ENCODE data around the gene ZNF610.
"Not testable (repeated sequence)": the region's sequence is repeated elsewhere in the genome, so short reads cannot be mapped to it uniquely, and the experiment has no call there.

The ZNF610 gene

DNA sequence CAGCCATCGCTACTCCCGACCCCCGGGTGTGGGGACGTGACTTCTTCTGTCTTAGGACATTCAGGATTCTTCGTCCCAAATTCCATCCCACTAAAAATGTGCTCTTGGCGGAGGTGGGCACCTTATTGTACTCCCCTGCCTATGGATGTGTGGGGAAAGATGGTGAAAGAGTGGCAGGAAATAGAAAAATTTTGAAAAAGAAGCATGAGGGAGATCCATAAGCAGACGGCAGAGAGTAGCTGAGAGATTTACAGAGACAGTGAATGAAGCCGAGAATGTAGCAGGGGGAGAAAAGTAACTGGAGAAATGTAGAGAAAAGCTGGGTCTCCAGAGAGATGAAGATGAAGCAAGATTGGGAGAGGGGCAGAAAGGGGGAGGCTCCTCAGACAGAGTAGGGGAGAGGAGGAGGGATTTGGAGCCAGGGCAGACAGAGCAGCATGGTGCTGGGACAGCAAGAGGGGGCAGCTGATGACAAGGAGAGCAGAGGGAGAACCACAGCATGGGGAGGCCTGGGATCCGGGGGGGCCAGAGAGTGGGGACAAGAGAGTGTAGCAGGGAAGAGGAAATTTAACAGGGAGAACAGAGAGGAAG is 843 bp downstream of the ZNF610 start:
- Histone ChIP-seq H3K27me3 (replicated peaks; ENCODE audit: control insufficient read depth, insufficient read depth, low read length) (no peaks in the 10 kb centered on the region), H3K4me1 (ENCODE audit: control insufficient read depth, insufficient read depth, low read length) (peaks cover 5% of the 10 kb centered on the region), H3K4me3 (ENCODE audit: low read length) (peak overlapping the region; percentile 98), H3K9ac (ENCODE audit: low read length) (peak overlapping the region; percentile 96), H3K36me3 (ENCODE audit: control insufficient read depth, insufficient read depth, low read length, severe bottlenecking) (no peaks in the 10 kb centered on the region), H3K9me3 (ENCODE audit: control insufficient read depth, low read length) (peaks cover 24% of the 10 kb centered on the region)
- DNase-seq (ENCODE audit: low read depth), result peak; percentile 48

DNA sequence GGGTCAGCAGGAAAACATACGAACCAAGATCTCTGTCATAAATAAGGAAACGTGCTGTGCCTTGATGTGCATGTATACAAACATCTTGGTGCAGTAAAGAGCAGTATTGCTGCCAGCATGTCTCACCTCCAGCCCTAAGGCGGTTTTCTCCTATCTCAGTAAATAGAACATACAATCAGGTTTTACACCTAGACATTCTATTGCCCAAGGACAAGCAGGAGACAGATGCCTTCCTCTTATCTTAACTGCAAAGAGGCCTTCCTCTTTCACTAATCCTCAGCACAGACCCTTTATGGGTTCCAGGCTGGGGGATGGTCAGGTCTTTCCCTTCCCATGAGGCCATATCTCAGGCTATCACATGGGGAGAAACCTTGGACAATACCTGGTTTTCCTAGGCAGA is 3.0 kb downstream of the ZNF610 start:
- H3K36me3 ChIP-seq (ENCODE audit: control insufficient read depth, insufficient read depth, low read length, severe bottlenecking); H3K27me3 ChIP-seq (replicated peaks; ENCODE audit: control insufficient read depth, insufficient read depth, low read length); H3K9ac ChIP-seq (ENCODE audit: low read length); H3K9me3 ChIP-seq (ENCODE audit: control insufficient read depth, low read length); DNase-seq (ENCODE audit: low read depth); H3K4me1 ChIP-seq (ENCODE audit: control insufficient read depth, insufficient read depth, low read length); H3K4me3 ChIP-seq (ENCODE audit: low read length): not testable (repeated sequence)

- no peak overlapping the region for H3K4me3 ChIP-seq (ENCODE audit: low read length)
- H3K4me1 ChIP-seq (ENCODE audit: control insufficient read depth, insufficient read depth, low read length), result no peaks in the 10 kb centered on the region
- peak; percentile 50 for DNase-seq (ENCODE audit: low read depth)
- peaks cover 6% of the 10 kb centered on the region for H3K9me3 ChIP-seq (ENCODE audit: control insufficient read depth, low read length)
- H3K27me3 ChIP-seq (replicated peaks; ENCODE audit: control insufficient read depth, insufficient read depth, low read length), result no peaks in the 10 kb centered on the region
- H3K36me3 ChIP-seq (ENCODE audit: control insufficient read depth, insufficient read depth, low read length, severe bottlenecking), result peaks cover 12% of the 10 kb centered on the region
- H3K9ac ChIP-seq (ENCODE audit: low read length), result no peak overlapping the region
These were observed 7.5 kb downstream of the ZNF610 start for GRCh38 chr19:52343548-52343947.

DNA sequence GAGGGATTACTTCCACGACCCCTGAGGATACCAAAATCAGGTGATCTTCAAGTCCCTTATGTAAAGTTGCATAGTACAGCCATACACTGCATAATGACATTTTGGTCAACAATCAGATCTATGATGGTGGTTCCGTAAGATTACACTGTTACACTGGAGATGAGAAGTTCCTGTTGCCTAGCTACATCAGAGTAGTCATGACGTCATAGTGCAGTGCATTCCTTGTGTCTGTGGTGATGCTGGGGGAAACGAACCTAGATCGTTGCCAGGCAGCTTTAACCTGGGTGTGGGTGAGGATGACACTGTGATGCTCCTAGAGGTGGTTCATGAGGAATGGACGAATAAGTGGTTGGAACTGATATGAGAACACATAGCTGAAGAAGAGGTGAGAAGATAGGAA is 9.1 kb downstream of the ZNF610 start:
- DNase-seq (ENCODE audit: low read depth), result no peak
- no peaks in the 10 kb centered on the region for H3K4me1 ChIP-seq (ENCODE audit: control insufficient read depth, insufficient read depth, low read length)

DNA sequence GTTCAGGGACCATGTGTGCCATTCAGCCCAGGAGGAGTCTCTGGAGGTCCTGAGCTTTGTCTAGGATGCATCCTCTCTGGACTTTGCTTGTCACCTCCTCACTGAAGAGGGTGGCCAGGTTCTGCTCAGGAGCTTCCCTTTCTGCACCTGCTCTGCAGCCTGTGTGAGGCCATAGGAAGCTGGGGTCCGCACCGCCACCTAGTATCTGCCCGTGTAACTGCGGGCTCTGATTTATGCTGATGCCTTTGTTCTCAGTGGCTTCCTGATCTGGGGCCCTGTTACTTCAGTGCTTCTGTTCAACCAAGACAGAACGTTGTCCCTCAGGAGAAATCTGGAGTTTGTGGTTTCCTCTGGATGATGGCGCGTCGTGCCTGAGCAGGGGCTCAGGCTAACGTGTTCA is 15.5 kb downstream of the ZNF610 start:
- H3K4me1 ChIP-seq (ENCODE audit: control insufficient read depth, insufficient read depth, low read length), result no peaks in the 10 kb centered on the region
- peaks cover 20% of the 10 kb centered on the region for H3K9me3 ChIP-seq (ENCODE audit: control insufficient read depth, low read length)
- H3K27me3 ChIP-seq (replicated peaks; ENCODE audit: control insufficient read depth, insufficient read depth, low read length), result no peaks in the 10 kb centered on the region
- H3K9ac ChIP-seq (ENCODE audit: low read length), result no peak overlapping the region
- no peak for DNase-seq (ENCODE audit: low read depth)
- H3K36me3 ChIP-seq (ENCODE audit: control insufficient read depth, insufficient read depth, low read length, severe bottlenecking), result peaks cover 46% of the 10 kb centered on the region
- H3K4me3 ChIP-seq (ENCODE audit: low read length), result no peak overlapping the region

More for the DNA sequence above, 9.1 kb downstream of the ZNF610 start:
- H3K9ac ChIP-seq (ENCODE audit: low read length), result no peak overlapping the region
- H3K27me3 ChIP-seq (replicated peaks; ENCODE audit: control insufficient read depth, insufficient read depth, low read length), result no peaks in the 10 kb centered on the region
- H3K4me3 ChIP-seq (ENCODE audit: low read length), result no peak overlapping the region
- H3K9me3 ChIP-seq (ENCODE audit: control insufficient read depth, low read length), result peaks cover 6% of the 10 kb centered on the region
- H3K36me3 ChIP-seq (ENCODE audit: control insufficient read depth, insufficient read depth, low read length, severe bottlenecking), result peaks cover 23% of the 10 kb centered on the region

DNA sequence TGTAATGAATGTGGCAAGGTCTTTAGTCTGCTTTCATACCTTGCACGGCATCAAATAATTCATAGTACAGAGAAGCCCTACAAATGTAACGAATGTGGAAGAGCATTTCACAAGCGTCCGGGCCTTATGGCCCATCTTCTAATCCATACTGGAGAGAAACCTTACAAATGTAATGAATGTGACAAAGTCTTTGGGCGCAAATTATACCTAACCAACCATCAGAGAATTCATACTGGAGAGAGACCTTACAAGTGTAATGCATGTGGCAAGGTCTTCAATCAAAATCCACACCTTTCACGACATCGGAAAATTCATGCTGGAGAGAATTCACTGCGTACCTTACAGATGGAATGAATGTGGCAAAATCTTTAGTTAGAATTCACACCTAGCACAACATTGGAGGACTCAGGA is 30.4 kb downstream of the ZNF610 start:
- Histone ChIP-seq H3K9ac (ENCODE audit: low read length) (no peak overlapping the region), H3K4me1 (ENCODE audit: control insufficient read depth, insufficient read depth, low read length) (peaks cover 9% of the 10 kb centered on the region), H3K27me3 (replicated peaks; ENCODE audit: control insufficient read depth, insufficient read depth, low read length) (no peaks in the 10 kb centered on the region), H3K9me3 (ENCODE audit: control insufficient read depth, low read length) (peaks cover 72% of the 10 kb centered on the region), H3K36me3 (ENCODE audit: control insufficient read depth, insufficient read depth, low read length, severe bottlenecking) (peaks cover 33% of the 10 kb centered on the region), H3K4me3 (ENCODE audit: low read length) (peak overlapping the region; percentile 62)
- no peak for DNase-seq (ENCODE audit: low read depth)

DNA sequence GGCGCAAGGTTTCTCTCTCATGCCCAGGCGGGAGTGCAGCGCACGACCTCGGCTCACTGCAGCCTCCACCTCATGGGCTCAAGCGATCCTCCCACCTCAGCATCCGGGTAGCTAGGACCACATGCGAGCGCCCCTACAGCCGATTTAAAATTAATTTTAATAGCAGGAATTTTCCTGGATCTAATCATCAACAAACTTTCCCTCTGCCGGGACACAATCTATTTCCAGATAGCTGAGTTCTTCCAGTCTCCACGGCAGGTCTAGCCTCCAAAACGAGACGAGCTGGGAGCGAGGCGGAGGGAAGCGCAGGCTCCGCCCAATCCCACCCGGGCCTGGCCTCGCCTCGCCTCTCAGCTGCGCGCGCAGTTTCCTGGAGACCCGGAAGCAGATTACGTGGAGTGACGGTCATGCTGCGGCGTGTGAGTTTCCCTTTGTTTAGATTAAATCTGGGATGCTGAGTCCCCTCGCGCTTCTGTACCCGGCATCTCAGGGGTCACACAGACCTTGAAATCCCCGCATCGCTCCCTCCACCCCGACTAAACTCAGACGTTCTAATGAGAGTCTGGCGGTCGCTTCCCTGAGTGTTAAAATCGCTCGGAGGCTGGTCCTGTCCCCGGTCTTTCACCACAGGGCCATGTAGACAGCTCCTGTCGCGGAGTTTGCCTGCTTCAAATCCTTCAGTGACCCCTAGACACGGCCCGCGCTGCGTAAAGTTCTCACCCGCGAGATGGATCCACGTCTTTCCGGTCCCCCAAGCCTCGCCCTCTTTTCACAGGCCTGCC is 33.7 kb downstream of the ZNF610 start, which contains the start of gene ZNF880:
TSS of gene ZNF880 (plus strand) at position 365 of the 782 bp plus-strand sequence. CDS start at position 408, 43 bp downstream.
- Histone ChIP-seq H3K27me3 (replicated peaks; ENCODE audit: control insufficient read depth, insufficient read depth, low read length) (no peaks in the 10 kb centered on the region), H3K4me3 (ENCODE audit: low read length) (peak within 1 kb of the TSS; percentile 92), H3K36me3 (ENCODE audit: control insufficient read depth, insufficient read depth, low read length, severe bottlenecking) (peaks cover 42% of the 10 kb centered on the region), H3K9me3 (ENCODE audit: control insufficient read depth, low read length) (peaks cover 50% of the 10 kb centered on the region), H3K4me1 (ENCODE audit: control insufficient read depth, insufficient read depth, low read length) (peaks cover 9% of the 10 kb centered on the region), H3K9ac (ENCODE audit: low read length) (peak within 1 kb of the TSS; percentile 94)
- DNase-seq (ENCODE audit: low read depth), result peak; percentile 97

GRCh38 chr19:52370341-52370710 is 34.3 kb downstream of the ZNF610 start:
- Histone ChIP-seq H3K9me3 (ENCODE audit: control insufficient read depth, low read length) (peaks cover 45% of the 10 kb centered on the region), H3K9ac (ENCODE audit: low read length) (peak overlapping the region; percentile 94), H3K36me3 (ENCODE audit: control insufficient read depth, insufficient read depth, low read length, severe bottlenecking) (peaks cover 44% of the 10 kb centered on the region), H3K4me1 (ENCODE audit: control insufficient read depth, insufficient read depth, low read length) (peaks cover 9% of the 10 kb centered on the region), H3K27me3 (replicated peaks; ENCODE audit: control insufficient read depth, insufficient read depth, low read length) (no peaks in the 10 kb centered on the region), H3K4me3 (ENCODE audit: low read length) (peak overlapping the region; percentile 92)
- no peak for DNase-seq (ENCODE audit: low read depth)

GRCh38 chr19:52391135-52391534 is 55.1 kb downstream of the ZNF610 start:
- no peak overlapping the region for H3K9ac ChIP-seq (ENCODE audit: low read length)
- H3K4me3 ChIP-seq (ENCODE audit: low read length), result no peak overlapping the region
- no peak for DNase-seq (ENCODE audit: low read depth)
- peaks cover 59% of the 10 kb centered on the region for H3K36me3 ChIP-seq (ENCODE audit: control insufficient read depth, insufficient read depth, low read length, severe bottlenecking)
- peaks cover 71% of the 10 kb centered on the region for H3K9me3 ChIP-seq (ENCODE audit: control insufficient read depth, low read length)
- H3K27me3 ChIP-seq (replicated peaks; ENCODE audit: control insufficient read depth, insufficient read depth, low read length), result no peaks in the 10 kb centered on the region
- no peaks in the 10 kb centered on the region for H3K4me1 ChIP-seq (ENCODE audit: control insufficient read depth, insufficient read depth, low read length)

GRCh38 chr19:52397310-52398080 is 61.5 kb downstream of the ZNF610 start, which contains the start of gene ZNF528:
ZNF528 (plus strand) TSS chr19:52397849; CDS start chr19:52402014, 4,165 bp downstream.
- DNase-seq (ENCODE audit: low read depth), result peak; percentile 99
- peak within 1 kb of the TSS; percentile 95 for H3K9ac ChIP-seq (ENCODE audit: low read length)
- peaks cover 15% of the 10 kb centered on the region for H3K4me1 ChIP-seq (ENCODE audit: control insufficient read depth, insufficient read depth, low read length)
- peaks cover 55% of the 10 kb centered on the region for H3K36me3 ChIP-seq (ENCODE audit: control insufficient read depth, insufficient read depth, low read length, severe bottlenecking)
- peak within 1 kb of the TSS; percentile 92 for H3K4me3 ChIP-seq (ENCODE audit: low read length)
- H3K27me3 ChIP-seq (replicated peaks; ENCODE audit: control insufficient read depth, insufficient read depth, low read length), result no peaks in the 10 kb centered on the region
- H3K9me3 ChIP-seq (ENCODE audit: control insufficient read depth, low read length), result peaks cover 33% of the 10 kb centered on the region

- Histone ChIP-seq H3K4me1 (ENCODE audit: control insufficient read depth, insufficient read depth, low read length) (peaks cover 15% of the 10 kb centered on the region), H3K9ac (ENCODE audit: low read length) (peak overlapping the region; percentile 95), H3K4me3 (ENCODE audit: low read length) (peak overlapping the region; percentile 92), H3K27me3 (replicated peaks; ENCODE audit: control insufficient read depth, insufficient read depth, low read length) (no peaks in the 10 kb centered on the region), H3K9me3 (ENCODE audit: control insufficient read depth, low read length) (peaks cover 33% of the 10 kb centered on the region), H3K36me3 (ENCODE audit: control insufficient read depth, insufficient read depth, low read length, severe bottlenecking) (peaks cover 60% of the 10 kb centered on the region)
- peak; percentile 30 for DNase-seq (ENCODE audit: low read depth)
These were observed 62.0 kb downstream of the ZNF610 start for GRCh38 chr19:52398081-52398441.

Data from adipocyte (in vitro differentiated cells).